Activated CD4-positive, alpha-beta T cell treated with anti-CD3 and anti-CD28 coated beads, Interleukin-10, Interleukin-2, amounts not matched to agents 100 ng/mL and 50 ng/mL, durations not matched to agents 16 hours and 8 hours (primary cell): ENCODE results near the gene GRIK3.

Experiments used
- DNase-seq: peaks from one replicate; pipeline ENCODE4 v3.0.0-alpha.2; 2020

GRIK3 gene

GRCh38 chr1:37042506-37042905, 8.2 kb upstream of the GRIK3 start:
- no peak for DNase-seq

- no peak for DNase-seq
These were observed 7.2 kb upstream of the GRIK3 start for GRCh38 chr1:37041483-37041882.

- DNase-seq = no peak
These were observed 6.5 kb upstream of the GRIK3 start for GRCh38 chr1:37040773-37041172.

GRCh38 chr1:37040261-37040660, 5.9 kb upstream of the GRIK3 start:
- DNase-seq = no peak

GRCh38 chr1:37038227-37039093, 4.1 kb upstream of the GRIK3 start:
- DNase-seq = peak; percentile 3

- DNase-seq = no peak
These were observed 3.4 kb upstream of the GRIK3 start for GRCh38 chr1:37037690-37038089.

GRCh38 chr1:37036667-37037053, 2.3 kb upstream of the GRIK3 start:
- no peak for DNase-seq

- DNase-seq = peak; percentile 21
These were observed 1.7 kb upstream of the GRIK3 start for GRCh38 chr1:37035796-37036666.

GRCh38 chr1:37035014-37035691, 838 bp upstream of the GRIK3 start:
- DNase-seq = no peak

- no peak for DNase-seq
These were observed 787 bp downstream of the GRIK3 start for GRCh38 chr1:37033355-37034101.

GRCh38 chr1:37032660-37033354, 1.5 kb downstream of the GRIK3 start:
- DNase-seq = no peak

- no peak for DNase-seq
These were observed 2.4 kb downstream of the GRIK3 start for GRCh38 chr1:37031871-37032270.

GRCh38 chr1:37031429-37031828, 2.9 kb downstream of the GRIK3 start:
- no peak for DNase-seq

- DNase-seq = no peak
These were observed 5.2 kb downstream of the GRIK3 start for GRCh38 chr1:37028981-37029617.

GRCh38 chr1:37021502-37021901, 12.8 kb downstream of the GRIK3 start:
- no peak for DNase-seq

- DNase-seq = peak; percentile 20
These were observed 13.6 kb downstream of the GRIK3 start for GRCh38 chr1:37020653-37021277.

GRCh38 chr1:37018510-37018909, 15.8 kb downstream of the GRIK3 start:
- no peak for DNase-seq

- DNase-seq = no peak
These were observed 16.6 kb downstream of the GRIK3 start for GRCh38 chr1:37017720-37018119.

- no peak for DNase-seq
These were observed 18.2 kb downstream of the GRIK3 start for GRCh38 chr1:37016121-37016520.

GRCh38 chr1:37015713-37016112, 18.6 kb downstream of the GRIK3 start:
- no peak for DNase-seq

GRCh38 chr1:37012226-37012625, 22.1 kb downstream of the GRIK3 start:
- no peak for DNase-seq
